ENCODE measurements around the gene MRPL55.

MRPL55 gene

DNA sequence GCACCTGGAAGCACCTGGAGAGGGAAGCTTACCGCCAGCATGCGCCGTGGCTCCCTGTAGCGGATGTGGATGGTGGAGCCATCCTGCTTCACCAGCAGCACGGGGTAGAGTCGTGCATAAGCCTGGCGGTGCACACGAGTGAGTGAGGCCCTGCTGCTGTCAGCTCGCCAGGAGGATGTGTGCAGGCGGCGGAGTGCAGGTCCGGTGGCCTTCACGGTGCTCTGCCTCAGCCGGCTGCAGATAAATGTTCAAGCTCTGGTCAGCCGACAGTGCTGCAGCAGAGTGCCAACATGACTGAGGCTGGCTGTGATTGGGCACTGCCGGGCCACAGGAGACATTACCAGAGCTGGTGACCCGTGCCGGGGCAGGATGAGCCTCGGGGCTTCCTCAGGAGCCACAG lies 1.5 kb downstream of the MRPL55 start:
- peak overlapping the region; percentile 100 for H3K4me3 ChIP-seq (ENCODE audit: low read depth, low read length, poor library complexity, severe bottlenecking)
- no peaks in the 10 kb centered on the region for H3F3A ChIP-seq (ENCODE audit: insufficient read depth, low read length)
- no peak overlapping the region for H2AFZ ChIP-seq (ENCODE audit: low read length)
- no peaks in the 10 kb centered on the region for H3K9me3 ChIP-seq (ENCODE audit: low read length)
- no peaks in the 10 kb centered on the region for H3K9me2 ChIP-seq (ENCODE audit: low read depth, low read length)
- TF ChIP-seq, protein P1, sequence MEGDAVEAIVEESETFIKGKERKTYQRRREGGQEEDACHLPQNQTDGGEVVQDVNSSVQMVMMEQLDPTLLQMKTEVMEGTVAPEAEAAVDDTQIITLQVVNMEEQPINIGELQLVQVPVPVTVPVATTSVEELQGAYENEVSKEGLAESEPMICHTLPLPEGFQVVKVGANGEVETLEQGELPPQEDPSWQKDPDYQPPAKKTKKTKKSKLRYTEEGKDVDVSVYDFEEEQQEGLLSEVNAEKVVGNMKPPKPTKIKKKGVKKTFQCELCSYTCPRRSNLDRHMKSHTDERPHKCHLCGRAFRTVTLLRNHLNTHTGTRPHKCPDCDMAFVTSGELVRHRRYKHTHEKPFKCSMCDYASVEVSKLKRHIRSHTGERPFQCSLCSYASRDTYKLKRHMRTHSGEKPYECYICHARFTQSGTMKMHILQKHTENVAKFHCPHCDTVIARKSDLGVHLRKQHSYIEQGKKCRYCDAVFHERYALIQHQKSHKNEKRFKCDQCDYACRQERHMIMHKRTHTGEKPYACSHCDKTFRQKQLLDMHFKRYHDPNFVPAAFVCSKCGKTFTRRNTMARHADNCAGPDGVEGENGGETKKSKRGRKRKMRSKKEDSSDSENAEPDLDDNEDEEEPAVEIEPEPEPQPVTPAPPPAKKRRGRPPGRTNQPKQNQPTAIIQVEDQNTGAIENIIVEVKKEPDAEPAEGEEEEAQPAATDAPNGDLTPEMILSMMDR (IDR thresholded peaks at IDR 0.05; ENCODE audit: low read length): no peak
- no peak for TF ChIP-seq EZH2 (IDR thresholded peaks at IDR 0.05; ENCODE audit: borderline replicate concordance, low read length)
- H3K4me1 ChIP-seq (ENCODE audit: insufficient read depth, low read length, severe bottlenecking): peaks cover 37% of the 10 kb centered on the region
- H3K27ac ChIP-seq (ENCODE audit: low read depth, low read length, poor library complexity, severe bottlenecking): no peak overlapping the region
- H3K36me3 ChIP-seq (ENCODE audit: insufficient read depth, low read length): peaks cover 31% of the 10 kb centered on the region; the same call in 1 of the 2 replicates
- no peaks in the 10 kb centered on the region for H3K27me3 ChIP-seq (ENCODE audit: insufficient read depth, low read length)
- peaks cover 8% of the 10 kb centered on the region for H3K79me2 ChIP-seq (ENCODE audit: insufficient read depth, low read length)
- peak overlapping the region; percentile 100 for H3K4me2 ChIP-seq (ENCODE audit: low read length)
- peak overlapping the region; percentile 98; the same call in 1 of the 2 replicates for H3K9ac ChIP-seq (ENCODE audit: low read length)
- no peaks in the 10 kb centered on the region for H4K20me1 ChIP-seq (ENCODE audit: insufficient read depth, low read length)

DNA sequence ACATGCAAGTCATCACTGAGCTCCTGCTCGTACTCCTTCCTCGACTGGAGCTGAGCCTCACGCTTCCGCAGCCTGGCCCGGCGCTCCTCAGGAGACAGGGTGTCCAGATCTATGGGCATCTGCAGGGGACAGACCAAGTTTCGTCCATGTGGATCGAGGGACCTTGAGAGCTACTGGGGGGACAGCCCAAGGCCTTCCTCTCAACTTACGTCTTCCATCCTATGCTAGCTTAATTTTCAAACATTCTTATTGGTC lies 2.4 kb downstream of the MRPL55 start:
- Histone ChIP-seq H4K20me1 (ENCODE audit: insufficient read depth, low read length) (no peaks in the 10 kb centered on the region), H3K4me1 (ENCODE audit: insufficient read depth, low read length, severe bottlenecking) (peaks cover 43% of the 10 kb centered on the region), H3K9ac (ENCODE audit: low read length) (no peak overlapping the region), H3K36me3 (ENCODE audit: insufficient read depth, low read length) (peaks cover 31% of the 10 kb centered on the region; the same call in 1 of the 2 replicates), H3K9me2 (ENCODE audit: low read depth, low read length) (no peaks in the 10 kb centered on the region), H3K27me3 (ENCODE audit: insufficient read depth, low read length) (no peaks in the 10 kb centered on the region), H3K79me2 (ENCODE audit: insufficient read depth, low read length) (peaks cover 8% of the 10 kb centered on the region), H3F3A (ENCODE audit: insufficient read depth, low read length) (0 out of 2 replicates have a peak, but pooled peaks cover 1% of the 10 kb centered on the region), H3K4me3 (ENCODE audit: low read depth, low read length, poor library complexity, severe bottlenecking) (no peak overlapping the region), H3K9me3 (ENCODE audit: low read length) (no peaks in the 10 kb centered on the region), H3K27ac (ENCODE audit: low read depth, low read length, poor library complexity, severe bottlenecking) (no peak overlapping the region), H3K4me2 (ENCODE audit: low read length) (no peak overlapping the region), H2AFZ (ENCODE audit: low read length) (no peak overlapping the region)
- no peak for TF ChIP-seq EZH2 (IDR thresholded peaks at IDR 0.05; ENCODE audit: borderline replicate concordance, low read length)
- TF ChIP-seq, protein P1 (IDR thresholded peaks at IDR 0.05; ENCODE audit: low read length): no peak

DNA sequence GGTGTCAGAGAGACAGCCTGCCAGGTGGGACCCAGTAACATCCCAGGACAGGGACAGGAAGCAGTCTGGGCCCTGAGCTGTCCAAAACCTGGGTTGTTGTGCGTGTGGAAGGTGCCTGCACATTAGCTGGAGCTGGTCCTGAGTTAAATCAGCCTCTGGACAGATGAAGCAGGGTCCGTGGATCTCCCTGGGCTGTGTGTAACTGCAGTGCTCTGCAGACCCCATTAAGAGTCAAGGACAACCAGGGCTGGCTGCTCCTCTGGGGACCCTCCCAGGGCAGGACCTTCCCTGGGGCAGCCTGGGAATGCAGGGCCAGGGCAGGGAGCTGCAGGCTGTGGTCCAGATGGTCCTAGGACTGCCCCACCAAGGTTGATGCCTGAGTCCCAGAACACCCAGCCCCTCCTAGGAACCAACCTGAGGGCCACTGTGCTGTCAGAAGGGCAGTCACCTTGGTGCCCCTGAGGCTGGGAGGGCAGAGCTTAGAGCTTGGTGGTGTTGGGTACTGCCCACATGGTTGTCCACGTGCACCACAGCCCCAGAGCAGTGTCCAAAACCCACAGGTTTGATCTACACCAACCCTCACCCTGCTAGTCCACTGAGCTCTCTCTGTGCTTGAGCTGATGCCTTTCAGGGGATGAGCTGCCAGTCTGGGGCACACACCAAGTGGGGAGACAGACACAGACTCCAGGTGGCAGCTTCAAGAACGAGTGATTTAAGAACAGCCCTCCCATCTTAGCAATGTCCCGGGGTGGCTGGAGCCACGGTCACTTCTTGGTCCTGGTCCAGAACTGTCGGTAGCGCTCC lies 2.9 kb downstream of the MRPL55 start:
- Histone ChIP-seq H3K4me2 (ENCODE audit: low read length) (no peak overlapping the region), H3K9ac (ENCODE audit: low read length) (no peak overlapping the region), H3K27me3 (ENCODE audit: insufficient read depth, low read length) (no peaks in the 10 kb centered on the region), H3K9me2 (ENCODE audit: low read depth, low read length) (no peaks in the 10 kb centered on the region), H2AFZ (ENCODE audit: low read length) (no peak overlapping the region), H3F3A (ENCODE audit: insufficient read depth, low read length) (peaks cover 6% of the 10 kb centered on the region), H4K20me1 (ENCODE audit: insufficient read depth, low read length) (no peaks in the 10 kb centered on the region), H3K79me2 (ENCODE audit: insufficient read depth, low read length) (peaks cover 8% of the 10 kb centered on the region), H3K4me1 (ENCODE audit: insufficient read depth, low read length, severe bottlenecking) (peaks cover 48% of the 10 kb centered on the region), H3K9me3 (ENCODE audit: low read length) (no peaks in the 10 kb centered on the region), H3K4me3 (ENCODE audit: low read depth, low read length, poor library complexity, severe bottlenecking) (no peak overlapping the region), H3K27ac (ENCODE audit: low read depth, low read length, poor library complexity, severe bottlenecking) (no peak overlapping the region), H3K36me3 (ENCODE audit: insufficient read depth, low read length) (peaks cover 34% of the 10 kb centered on the region; the same call in 1 of the 2 replicates)
- TF ChIP-seq, protein P1 (IDR thresholded peaks at IDR 0.05; ENCODE audit: low read length): no peak
- TF ChIP-seq EZH2 (IDR thresholded peaks at IDR 0.05; ENCODE audit: borderline replicate concordance, low read length): no peak

Data from OCI-LY1 (cell line).